KMS-11 (cell line): Measurements from ENCODE around the gene OBSCN.

ENCODE experiments used
- H2AFZ ChIP-seq: fragments of 200-600 bp; sonication (generic); 2 replicates; pipeline ENCODE4 v1.6.1; 2016; ENCODE audit warnings: antibody characterized with exemption, mixed run types, low read depth
- H3K27ac ChIP-seq: fragments of 200-600 bp; sonication (generic); 2 replicates; pipeline ENCODE4 v1.6.1; 2016; ENCODE audit warnings: mild to moderate bottlenecking, mixed run types
- H3K27me3 ChIP-seq: fragments of 200-600 bp; sonication (generic); 2 replicates; pipeline ENCODE4 v1.6.1; 2017; ENCODE audit warnings: mild to moderate bottlenecking, low read depth, mixed run types, moderate library complexity; ENCODE audit not compliant: insufficient read depth
- H3K36me3 ChIP-seq: fragments of 200-600 bp; sonication (generic); 2 replicates; pipeline ENCODE4 v1.6.1; 2017; ENCODE audit warnings: mild to moderate bottlenecking, mixed run types; ENCODE audit not compliant: insufficient read depth
- H3K4me1 ChIP-seq: fragments of 200-600 bp; sonication (generic); 2 replicates; pipeline ENCODE4 v1.6.1; 2016; ENCODE audit warnings: mild to moderate bottlenecking, low read depth, mixed run types; ENCODE audit not compliant: poor library complexity, severe bottlenecking
- H3K4me2 ChIP-seq: fragments of 200-600 bp; sonication (generic); 2 replicates; pipeline ENCODE4 v1.7.0; 2016; ENCODE audit warnings: mild to moderate bottlenecking, mixed run types
- H3K4me3 ChIP-seq: fragments of 200-600 bp; sonication (generic); IDR thresholded peaks from 2 replicates; pipeline ENCODE4 v1.6.1; 2017; ENCODE audit warnings: low read depth, low read length, mixed read lengths; ENCODE audit not compliant: insufficient read depth
- H3K79me2 ChIP-seq: fragments of 200-600 bp; sonication (generic); 2 replicates; pipeline ENCODE4 v1.6.1; 2016; ENCODE audit warnings: low read depth, mixed run types; ENCODE audit not compliant: insufficient read depth
- H3K9ac ChIP-seq: fragments of 200-600 bp; sonication (generic); 2 replicates; pipeline ENCODE4 v1.6.1; 2016; ENCODE audit warnings: mild to moderate bottlenecking, mixed run types
- H4K20me1 ChIP-seq: fragments of 200-600 bp; sonication (generic); 2 replicates; pipeline ENCODE4 v1.6.1; 2016; ENCODE audit warnings: mild to moderate bottlenecking, mixed run types; ENCODE audit not compliant: insufficient read depth
- TF ChIP-seq, protein P1 (sequence below): fragments of 200-600 bp; sonication (generic); conservative IDR thresholded peaks from 2 replicates; pipeline ENCODE4 v1.6.1; 2017; ENCODE audit warnings: low read depth, mild to moderate bottlenecking, antibody characterized with exemption, low read length, moderate library complexity, mixed read lengths

OBSCN gene

DNA sequence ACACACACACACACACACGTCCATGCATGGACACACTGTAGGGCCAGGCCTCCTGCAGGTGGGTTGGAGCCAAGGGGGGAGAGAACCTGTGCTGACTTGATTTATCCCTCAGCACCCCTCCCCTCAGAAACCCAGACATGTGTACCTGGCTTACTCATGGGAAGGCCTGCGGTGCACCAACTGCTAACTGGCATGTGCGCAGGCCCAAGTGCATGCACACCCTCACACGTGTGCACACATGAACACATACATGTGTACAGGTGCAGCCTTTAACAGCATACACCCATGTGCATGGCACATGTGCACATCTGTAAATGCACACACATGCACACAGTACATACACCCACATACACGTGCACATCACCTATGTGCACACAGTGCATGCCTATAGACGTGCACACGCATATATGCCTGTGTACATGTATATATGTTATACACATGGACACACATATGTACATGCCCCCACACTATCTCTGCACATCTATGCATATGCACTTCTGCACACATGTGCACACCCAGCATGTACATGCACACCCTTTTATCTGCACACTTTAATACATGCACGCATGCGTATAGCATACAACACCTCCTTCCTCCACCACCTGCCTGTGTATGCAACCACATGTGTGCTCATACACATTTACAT, 131.3 kb downstream of the OBSCN start:
- Histone ChIP-seq H3K36me3 (no peaks in the 10 kb centered on the region), H3K27ac (no peak overlapping the region), H3K4me1 (no peaks in the 10 kb centered on the region), H2AFZ (no peak overlapping the region), H3K27me3 (no peaks in the 10 kb centered on the region), H4K20me1 (no peaks in the 10 kb centered on the region), H3K4me3 (no peak overlapping the region), H3K9ac (no peak overlapping the region), H3K79me2 (no peaks in the 10 kb centered on the region), H3K4me2 (no peak overlapping the region)
- TF ChIP-seq, protein P1, sequence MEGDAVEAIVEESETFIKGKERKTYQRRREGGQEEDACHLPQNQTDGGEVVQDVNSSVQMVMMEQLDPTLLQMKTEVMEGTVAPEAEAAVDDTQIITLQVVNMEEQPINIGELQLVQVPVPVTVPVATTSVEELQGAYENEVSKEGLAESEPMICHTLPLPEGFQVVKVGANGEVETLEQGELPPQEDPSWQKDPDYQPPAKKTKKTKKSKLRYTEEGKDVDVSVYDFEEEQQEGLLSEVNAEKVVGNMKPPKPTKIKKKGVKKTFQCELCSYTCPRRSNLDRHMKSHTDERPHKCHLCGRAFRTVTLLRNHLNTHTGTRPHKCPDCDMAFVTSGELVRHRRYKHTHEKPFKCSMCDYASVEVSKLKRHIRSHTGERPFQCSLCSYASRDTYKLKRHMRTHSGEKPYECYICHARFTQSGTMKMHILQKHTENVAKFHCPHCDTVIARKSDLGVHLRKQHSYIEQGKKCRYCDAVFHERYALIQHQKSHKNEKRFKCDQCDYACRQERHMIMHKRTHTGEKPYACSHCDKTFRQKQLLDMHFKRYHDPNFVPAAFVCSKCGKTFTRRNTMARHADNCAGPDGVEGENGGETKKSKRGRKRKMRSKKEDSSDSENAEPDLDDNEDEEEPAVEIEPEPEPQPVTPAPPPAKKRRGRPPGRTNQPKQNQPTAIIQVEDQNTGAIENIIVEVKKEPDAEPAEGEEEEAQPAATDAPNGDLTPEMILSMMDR = no peak

DNA sequence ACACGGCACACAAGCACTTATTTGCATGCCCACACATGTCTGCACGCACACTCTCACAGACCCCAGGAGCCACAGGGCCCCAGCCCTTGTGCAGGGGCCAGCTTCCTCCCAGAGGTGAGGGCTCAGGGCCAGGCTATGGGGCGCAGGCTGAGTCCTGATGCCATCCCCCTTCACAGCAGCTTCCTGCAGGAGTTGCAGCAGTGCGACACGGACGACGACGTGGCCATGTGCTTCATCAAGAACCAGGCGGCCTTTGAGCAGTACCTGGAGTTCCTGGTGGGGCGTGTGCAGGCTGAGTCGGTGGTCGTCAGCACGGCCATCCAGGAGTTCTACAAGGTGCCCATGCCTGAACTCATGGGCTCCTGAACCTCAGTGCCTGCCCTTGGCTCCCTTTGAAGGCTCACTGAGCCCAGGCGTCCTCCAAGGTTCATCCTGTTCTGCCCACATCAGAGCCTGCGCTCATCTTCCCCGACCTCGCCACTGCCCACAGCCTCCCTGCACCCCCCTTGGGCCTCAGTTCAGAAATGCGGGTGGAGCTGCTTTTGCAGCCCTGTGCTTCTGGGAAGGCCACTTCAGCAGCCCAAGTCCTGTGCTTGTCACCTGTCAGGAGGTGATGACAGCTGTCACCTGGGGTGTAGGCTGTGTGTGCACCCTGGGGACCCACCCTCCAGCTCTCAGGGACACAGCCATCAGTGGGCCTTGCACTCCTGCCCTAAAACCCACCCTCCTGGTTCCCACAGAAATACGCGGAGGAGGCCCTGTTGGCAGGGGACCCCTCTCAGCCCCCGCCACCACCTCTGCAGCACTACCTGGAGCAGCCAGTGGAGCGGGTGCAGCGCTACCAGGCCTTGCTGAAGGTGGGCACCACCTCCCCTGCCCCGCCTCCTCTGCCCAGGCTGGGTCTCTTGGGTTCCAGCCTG, 132.2 kb downstream of the OBSCN start:
- no peak overlapping the region for H2AFZ ChIP-seq
- no peak overlapping the region for H3K4me3 ChIP-seq
- no peaks in the 10 kb centered on the region for H3K27me3 ChIP-seq
- no peaks in the 10 kb centered on the region for H3K36me3 ChIP-seq
- H3K79me2 ChIP-seq = no peaks in the 10 kb centered on the region
- no peak overlapping the region for H3K4me2 ChIP-seq
- H4K20me1 ChIP-seq = no peaks in the 10 kb centered on the region
- no peaks in the 10 kb centered on the region for H3K4me1 ChIP-seq
- no peak overlapping the region for H3K27ac ChIP-seq
- TF ChIP-seq, protein P1 = no peak
- no peak overlapping the region for H3K9ac ChIP-seq

DNA sequence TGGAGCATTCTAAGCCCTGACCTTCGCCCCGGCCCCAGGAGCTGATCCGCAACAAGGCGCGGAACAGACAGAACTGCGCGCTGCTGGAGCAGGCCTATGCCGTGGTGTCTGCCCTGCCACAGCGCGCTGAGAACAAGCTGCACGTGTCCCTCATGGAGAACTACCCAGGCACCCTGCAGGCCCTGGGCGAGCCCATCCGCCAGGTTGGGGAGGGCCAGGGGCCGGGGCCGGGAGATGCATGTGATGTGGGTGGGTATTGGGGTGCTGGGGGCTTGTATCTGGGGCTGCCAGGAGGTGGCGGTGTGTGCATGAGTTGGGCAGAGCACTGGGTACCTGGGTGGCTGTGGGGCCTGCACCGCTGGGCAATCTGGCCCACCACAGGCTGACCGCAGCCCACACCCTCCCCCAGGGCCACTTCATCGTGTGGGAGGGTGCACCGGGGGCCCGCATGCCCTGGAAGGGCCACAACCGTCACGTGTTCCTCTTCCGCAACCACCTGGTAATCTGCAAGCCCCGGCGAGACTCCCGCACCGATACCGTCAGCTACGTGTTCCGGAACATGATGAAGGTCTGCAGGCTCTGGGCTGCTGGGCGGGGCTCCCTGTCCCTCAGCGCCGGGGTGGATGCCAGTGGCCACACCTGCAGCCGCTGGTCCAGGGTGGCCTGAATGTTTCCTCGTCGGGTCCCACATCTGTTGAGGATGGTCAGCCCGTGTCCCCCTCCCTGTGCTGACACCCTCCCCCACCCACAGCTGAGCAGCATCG, 133.0 kb downstream of the OBSCN start:
- H3K9ac ChIP-seq = no peak overlapping the region
- no peak overlapping the region for H2AFZ ChIP-seq
- no peaks in the 10 kb centered on the region for H3K79me2 ChIP-seq
- TF ChIP-seq, protein P1 = no peak
- no peaks in the 10 kb centered on the region for H3K36me3 ChIP-seq
- H3K27ac ChIP-seq = no peak overlapping the region
- H3K4me3 ChIP-seq = no peak overlapping the region
- H3K27me3 ChIP-seq = no peaks in the 10 kb centered on the region
- no peak overlapping the region for H3K4me2 ChIP-seq
- no peaks in the 10 kb centered on the region for H3K4me1 ChIP-seq
- H4K20me1 ChIP-seq = no peaks in the 10 kb centered on the region

DNA sequence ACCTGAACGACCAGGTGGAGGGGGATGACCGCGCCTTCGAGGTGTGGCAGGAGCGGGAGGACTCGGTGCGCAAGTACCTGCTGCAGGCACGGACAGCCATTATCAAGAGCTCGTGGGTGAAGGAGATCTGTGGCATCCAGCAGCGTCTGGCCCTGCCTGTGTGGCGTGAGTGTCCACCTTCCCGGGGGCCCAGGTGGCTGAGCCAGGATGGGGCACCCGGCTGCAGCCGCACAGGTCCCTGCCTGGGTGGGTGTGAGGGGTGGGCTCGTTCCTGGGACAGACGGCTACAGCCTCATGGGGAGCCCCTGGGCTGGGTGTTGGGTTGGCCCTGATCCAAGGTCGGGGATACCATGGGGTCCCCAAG, 133.6 kb downstream of the OBSCN start:
- TF ChIP-seq, protein P1 = no peak
- H2AFZ ChIP-seq = no peak overlapping the region
- H4K20me1 ChIP-seq = no peaks in the 10 kb centered on the region
- no peak overlapping the region for H3K27ac ChIP-seq
- H3K79me2 ChIP-seq = no peaks in the 10 kb centered on the region
- no peaks in the 10 kb centered on the region for H3K4me1 ChIP-seq
- no peaks in the 10 kb centered on the region for H3K27me3 ChIP-seq
- no peaks in the 10 kb centered on the region for H3K36me3 ChIP-seq
- H3K4me2 ChIP-seq = no peak overlapping the region
- no peak overlapping the region for H3K9ac ChIP-seq
- H3K4me3 ChIP-seq = no peak overlapping the region
